GM10248 (cell line): ENCODE data around the gene SPCS1.
"Not testable (repeated sequence)": the region's sequence is repeated elsewhere in the genome, so short reads cannot be mapped to it uniquely, and the experiment has no call there.

Source experiments
- CTCF ChIA-PET: fragments of 300-600 bp; sonication (Branson Sonifier 250); formaldehyde crosslinking; extraction: SDS; loops from one replicate; lab custom pipeline; 2021; ENCODE audit warnings: antibody characterized with exemption; lab: Yijun Ruan, JAX
- POLR2A ChIA-PET: fragments of 350-650 bp; sonication (Branson Sonifier 250); formaldehyde crosslinking; extraction: SDS; loops from one replicate; lab custom pipeline; 2020; ENCODE audit warnings: antibody characterized with exemption; lab: Yijun Ruan, JAX
- DNase-seq: peaks from one replicate; pipeline ENCODE4 v3.0.0; 2012; ENCODE audit errors: extremely low spot score
- TF ChIP-seq, protein P1 (sequence below): IDR thresholded peaks from 2 replicates; pipeline ENCODE4 v1.5.1; 2012; ENCODE audit warnings: mild to moderate bottlenecking, low read depth; ENCODE audit errors: extremely low read depth, missing control alignments, control extremely low read depth

SPCS1 gene

DNA sequence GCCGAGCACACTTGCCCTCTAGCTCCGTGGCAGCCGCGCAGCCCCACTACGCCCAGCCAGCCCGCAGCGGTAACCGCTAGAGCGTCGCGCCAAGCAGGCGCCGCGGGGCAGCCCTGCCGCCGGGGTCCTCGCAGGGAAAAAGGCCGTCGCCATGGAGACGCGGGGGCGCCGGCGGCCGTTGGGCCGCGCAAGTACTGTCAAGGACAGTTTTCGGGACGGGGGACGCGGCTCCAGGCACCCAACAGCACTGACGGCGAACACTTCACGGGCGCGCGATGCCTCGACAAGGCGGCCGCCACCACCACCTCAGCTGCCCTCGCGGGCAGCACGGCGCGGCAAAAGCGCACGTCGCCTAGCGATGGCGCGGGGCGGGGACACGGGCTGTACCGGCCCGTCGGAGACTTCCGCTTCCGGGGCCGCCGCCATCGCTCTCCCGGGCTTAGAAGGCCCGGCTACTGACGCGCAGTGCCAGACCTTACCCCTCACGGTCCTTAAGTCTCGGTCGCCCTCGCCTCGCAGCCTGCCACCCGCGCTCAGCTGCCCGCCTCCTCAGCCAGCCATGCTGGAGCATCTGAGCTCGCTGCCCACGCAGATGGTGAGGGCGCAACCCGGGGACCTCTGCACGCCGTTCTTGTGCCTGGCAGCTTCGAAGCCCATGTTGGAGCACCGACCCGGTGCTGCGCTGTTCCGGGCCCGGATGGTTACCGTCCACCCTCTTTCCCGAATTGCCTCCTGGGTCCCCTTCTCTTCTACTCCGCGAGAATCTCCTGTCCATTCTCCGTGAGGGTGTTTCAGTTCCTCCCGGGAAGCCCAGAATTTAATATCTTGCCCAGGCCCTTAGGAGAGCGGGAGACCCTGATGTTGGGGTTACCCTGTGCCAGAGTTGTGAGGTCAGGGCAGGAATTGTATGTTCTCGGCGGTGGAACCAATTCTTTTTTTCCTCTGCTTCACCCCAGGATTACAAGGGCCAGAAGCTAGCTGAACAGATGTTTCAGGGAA is at the start of gene SPCS1, which contains the start of gene GLT8D1:
SPCS1 (plus strand) TSS at position 419 of the 999 bp plus-strand sequence; CDS start at position 560, 141 bp downstream.
GLT8D1 (minus strand) TSS at position 104 of the 999 bp plus-strand sequence. CDS start 5,331 bp downstream, outside the sequence.
- POLR2A ChIA-PET = interaction anchor here (0.7 to 1.3 kb wide), 2 partner anchors 10 to 513 kb away, joined by 3 read pairs; no protein-coding TSS in a partner anchor
- CTCF ChIA-PET = interaction anchor here (0.9 to 2.8 kb wide), 3 partner anchors 9 to 15 kb away, joined by 5 to 10 read pairs (median 9); no protein-coding TSS in a partner anchor
- TF ChIP-seq, protein P1, sequence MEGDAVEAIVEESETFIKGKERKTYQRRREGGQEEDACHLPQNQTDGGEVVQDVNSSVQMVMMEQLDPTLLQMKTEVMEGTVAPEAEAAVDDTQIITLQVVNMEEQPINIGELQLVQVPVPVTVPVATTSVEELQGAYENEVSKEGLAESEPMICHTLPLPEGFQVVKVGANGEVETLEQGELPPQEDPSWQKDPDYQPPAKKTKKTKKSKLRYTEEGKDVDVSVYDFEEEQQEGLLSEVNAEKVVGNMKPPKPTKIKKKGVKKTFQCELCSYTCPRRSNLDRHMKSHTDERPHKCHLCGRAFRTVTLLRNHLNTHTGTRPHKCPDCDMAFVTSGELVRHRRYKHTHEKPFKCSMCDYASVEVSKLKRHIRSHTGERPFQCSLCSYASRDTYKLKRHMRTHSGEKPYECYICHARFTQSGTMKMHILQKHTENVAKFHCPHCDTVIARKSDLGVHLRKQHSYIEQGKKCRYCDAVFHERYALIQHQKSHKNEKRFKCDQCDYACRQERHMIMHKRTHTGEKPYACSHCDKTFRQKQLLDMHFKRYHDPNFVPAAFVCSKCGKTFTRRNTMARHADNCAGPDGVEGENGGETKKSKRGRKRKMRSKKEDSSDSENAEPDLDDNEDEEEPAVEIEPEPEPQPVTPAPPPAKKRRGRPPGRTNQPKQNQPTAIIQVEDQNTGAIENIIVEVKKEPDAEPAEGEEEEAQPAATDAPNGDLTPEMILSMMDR = no peak
- peak; percentile 91 for DNase-seq

DNA sequence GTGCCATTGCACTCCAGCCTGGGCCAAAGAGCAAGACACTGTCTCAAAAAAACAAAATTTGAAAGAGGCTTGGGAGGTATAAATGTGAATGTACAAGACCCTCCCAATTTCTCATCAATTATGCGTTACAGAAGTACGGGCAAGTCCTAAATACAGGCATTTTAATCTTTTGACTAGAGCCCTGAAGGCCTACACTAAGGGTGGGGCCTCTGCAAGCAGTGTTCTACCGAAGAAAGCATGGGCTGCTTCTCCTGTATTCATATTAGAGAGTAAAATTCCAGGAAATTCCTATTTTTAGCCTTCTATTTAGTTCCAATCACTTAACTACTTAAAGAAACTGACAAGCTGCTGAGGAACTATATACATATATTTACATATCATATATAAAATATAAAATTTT is 45.9 kb upstream of the SPCS1 start:
- CTCF ChIA-PET = interaction anchor here (1.7 kb wide), 1 partner anchor 11 kb away, joined by 5 read pairs; no protein-coding TSS in a partner anchor
- POLR2A ChIA-PET = no interaction called here
- DNase-seq = no peak
- TF ChIP-seq, protein P1 = no peak

DNA sequence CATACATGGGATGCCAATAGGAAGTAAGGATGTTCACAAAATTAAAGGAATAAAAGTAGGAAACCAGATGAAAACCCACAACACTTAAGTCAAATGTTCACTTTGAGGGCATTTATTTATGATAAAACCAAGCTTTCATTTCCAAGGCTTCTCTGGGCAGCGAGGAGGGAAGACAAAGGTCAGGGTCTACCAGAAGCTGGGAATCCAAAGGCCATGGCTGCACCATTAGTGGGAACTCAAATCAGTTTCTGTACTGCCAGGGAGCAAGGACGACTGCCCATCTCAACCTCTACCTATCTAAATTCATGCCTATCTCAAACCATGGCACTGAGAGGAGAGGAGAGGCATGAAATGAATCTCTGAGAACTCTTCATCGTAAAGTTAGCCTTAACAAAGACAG is 42.8 kb upstream of the SPCS1 start:
- TF ChIP-seq, protein P1 = no peak
- no peak for DNase-seq
- POLR2A ChIA-PET = interaction anchor here (0.6 kb wide), 2 partner anchors 12 to 535 kb away, joined by 6 to 8 read pairs; no protein-coding TSS in a partner anchor
- CTCF ChIA-PET = no interaction called here

DNA sequence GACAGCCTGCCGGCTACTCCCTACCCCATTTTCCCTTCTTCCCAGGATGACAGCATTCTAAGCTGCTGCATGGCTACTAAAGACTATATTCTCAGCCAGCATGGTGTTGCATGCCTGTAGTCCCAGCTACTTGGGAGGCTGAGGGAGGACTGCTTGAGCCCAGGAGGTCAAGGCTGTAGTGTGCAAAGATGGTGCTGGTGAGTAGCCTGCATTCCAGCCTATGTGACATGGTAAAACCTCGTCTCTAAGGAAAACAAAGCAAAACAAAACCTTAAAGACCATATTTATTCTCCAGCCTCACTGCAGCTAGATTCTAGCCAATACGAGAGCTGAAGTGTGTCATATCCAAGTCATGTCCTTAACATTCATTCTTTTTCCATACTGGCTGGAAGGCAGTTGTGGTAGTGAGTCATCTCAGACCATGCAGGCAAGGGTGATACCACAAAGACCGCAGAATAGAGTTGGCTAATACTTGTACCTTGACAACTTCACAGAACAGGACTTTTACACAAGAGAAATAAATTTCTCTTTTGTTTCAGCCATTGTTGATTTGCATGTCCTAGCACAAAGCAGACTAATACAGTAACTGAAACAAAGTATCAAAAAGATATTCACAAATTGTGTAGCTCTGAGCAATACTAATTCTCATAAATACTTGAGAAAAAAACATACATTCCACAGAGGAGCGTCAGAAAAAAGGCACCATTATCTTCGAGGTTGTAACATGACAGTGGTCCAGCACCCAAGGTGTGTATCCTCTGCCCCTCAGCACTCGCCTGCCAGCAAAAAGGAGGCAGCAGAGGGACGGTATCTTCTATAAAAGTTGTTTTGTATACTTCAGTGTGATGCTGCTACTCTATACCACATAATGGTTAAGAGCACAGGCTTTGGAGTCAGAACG is 35.0 kb upstream of the SPCS1 start:
- POLR2A ChIA-PET = interaction anchor here (0.8 to 1.3 kb wide), 3 partner anchors 14 to 135 kb away, joined by 3 to 4 read pairs (median 3); partner anchors contain the start of genes PBRM1 and UQCC5
- TF ChIP-seq, protein P1 = no peak
- CTCF ChIA-PET = interaction anchor here (0.7 to 1.3 kb wide), 4 partner anchors 10 to 16 kb away, joined by 3 read pairs; no protein-coding TSS in a partner anchor
- peak; percentile 35 for DNase-seq

DNA sequence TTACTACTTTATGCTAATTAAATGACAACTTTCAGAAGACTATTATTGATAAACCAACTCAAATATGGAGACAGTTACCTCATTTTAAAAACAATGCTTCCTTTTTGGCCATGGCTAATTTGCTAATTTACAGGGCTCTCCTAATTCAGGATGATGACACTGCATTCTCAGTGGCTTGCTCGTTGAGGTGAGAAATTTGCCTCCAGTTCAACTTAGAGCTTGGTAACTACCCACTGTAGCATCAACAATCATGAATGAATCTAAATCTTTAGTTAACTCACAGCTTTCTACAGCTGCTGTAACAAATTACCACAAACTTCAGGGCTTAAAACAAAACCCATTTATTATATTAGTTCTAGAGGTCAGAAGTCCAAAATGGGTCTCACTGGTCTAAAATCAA is 34.2 kb upstream of the SPCS1 start:
- no peak for DNase-seq
- CTCF ChIA-PET = interaction anchor here (0.7 to 1.3 kb wide), 3 partner anchors 11 to 15 kb away, joined by 3 read pairs; no protein-coding TSS in a partner anchor
- TF ChIP-seq, protein P1 = no peak
- POLR2A ChIA-PET = interaction anchor here (1.3 kb wide), 2 partner anchors 14 to 135 kb away, joined by 3 to 4 read pairs; partner anchors contain the start of genes PBRM1 and UQCC5

DNA sequence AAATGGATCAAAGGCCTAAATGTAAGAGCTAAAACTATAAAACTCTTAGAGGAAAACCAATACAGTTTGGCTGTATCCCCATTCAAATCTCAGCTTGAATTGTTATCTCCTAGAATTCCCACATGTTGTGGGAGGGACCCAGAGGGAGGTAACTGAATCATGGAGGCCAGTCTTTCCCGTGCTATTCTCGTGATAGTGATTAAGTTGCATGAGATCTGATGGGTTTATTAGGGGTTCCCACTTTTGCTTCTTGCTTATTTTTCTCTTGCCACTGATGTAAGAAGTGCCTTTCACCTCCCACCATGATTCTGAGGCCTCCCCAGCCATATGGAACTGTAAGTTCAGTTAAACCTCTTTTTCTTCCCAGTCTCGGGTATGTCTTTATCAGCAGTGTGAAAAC is 29.7 kb upstream of the SPCS1 start:
- CTCF ChIA-PET, POLR2A ChIA-PET, DNase-seq: not testable (repeated sequence)
